ENCODE data around the gene WASF2.

DNA sequence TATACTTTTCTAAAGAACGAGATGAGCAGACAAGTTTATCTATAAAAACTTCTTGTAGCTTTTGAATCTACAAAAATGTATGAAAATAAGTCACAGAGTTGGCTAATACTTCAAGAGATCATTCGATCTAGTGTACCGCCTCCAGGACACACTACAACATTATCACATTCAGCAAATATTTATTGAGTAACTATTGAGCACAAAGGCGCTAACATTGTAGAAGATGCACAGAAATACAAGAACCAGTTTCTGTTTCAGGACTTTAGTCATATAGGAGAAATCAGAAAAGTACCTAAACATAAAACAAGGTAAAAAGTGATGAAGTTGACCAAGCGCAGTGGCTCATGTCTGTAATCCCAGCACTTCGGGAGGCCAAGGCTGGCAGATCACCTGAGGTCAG, 20.6 kb downstream of the WASF2 start:
- TF ChIP-seq, protein P1, sequence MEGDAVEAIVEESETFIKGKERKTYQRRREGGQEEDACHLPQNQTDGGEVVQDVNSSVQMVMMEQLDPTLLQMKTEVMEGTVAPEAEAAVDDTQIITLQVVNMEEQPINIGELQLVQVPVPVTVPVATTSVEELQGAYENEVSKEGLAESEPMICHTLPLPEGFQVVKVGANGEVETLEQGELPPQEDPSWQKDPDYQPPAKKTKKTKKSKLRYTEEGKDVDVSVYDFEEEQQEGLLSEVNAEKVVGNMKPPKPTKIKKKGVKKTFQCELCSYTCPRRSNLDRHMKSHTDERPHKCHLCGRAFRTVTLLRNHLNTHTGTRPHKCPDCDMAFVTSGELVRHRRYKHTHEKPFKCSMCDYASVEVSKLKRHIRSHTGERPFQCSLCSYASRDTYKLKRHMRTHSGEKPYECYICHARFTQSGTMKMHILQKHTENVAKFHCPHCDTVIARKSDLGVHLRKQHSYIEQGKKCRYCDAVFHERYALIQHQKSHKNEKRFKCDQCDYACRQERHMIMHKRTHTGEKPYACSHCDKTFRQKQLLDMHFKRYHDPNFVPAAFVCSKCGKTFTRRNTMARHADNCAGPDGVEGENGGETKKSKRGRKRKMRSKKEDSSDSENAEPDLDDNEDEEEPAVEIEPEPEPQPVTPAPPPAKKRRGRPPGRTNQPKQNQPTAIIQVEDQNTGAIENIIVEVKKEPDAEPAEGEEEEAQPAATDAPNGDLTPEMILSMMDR (CRISPR knock-in tag; IDR thresholded peaks at IDR 0.05), result no peak
- TF ChIP-seq KLF6 (CRISPR knock-in tag; IDR thresholded peaks at IDR 0.05), result no peak
- no peak for TF ChIP-seq PHF8 (CRISPR knock-in tag; IDR thresholded peaks at IDR 0.05)
- no peak for TF ChIP-seq EP300 (IDR thresholded peaks at IDR 0.05; ENCODE audit: low read depth in 2 of 2, low read length in 2 of 2)
- TF ChIP-seq EP300 (CRISPR knock-in tag; IDR thresholded peaks at IDR 0.05; ENCODE audit: borderline replicate concordance), result no peak
- no peak for TF ChIP-seq NFATC3 (CRISPR knock-in tag; IDR thresholded peaks at IDR 0.05)
- no peak for TF ChIP-seq ELF1 (CRISPR knock-in tag; IDR thresholded peaks at IDR 0.05)
- TF ChIP-seq POLR2A (IDR thresholded peaks at IDR 0.05; ENCODE audit: insufficient read depth in 1 of 2, low read depth in 2 of 2, low read length in 2 of 2), result no peak
- TF ChIP-seq, protein P2, sequence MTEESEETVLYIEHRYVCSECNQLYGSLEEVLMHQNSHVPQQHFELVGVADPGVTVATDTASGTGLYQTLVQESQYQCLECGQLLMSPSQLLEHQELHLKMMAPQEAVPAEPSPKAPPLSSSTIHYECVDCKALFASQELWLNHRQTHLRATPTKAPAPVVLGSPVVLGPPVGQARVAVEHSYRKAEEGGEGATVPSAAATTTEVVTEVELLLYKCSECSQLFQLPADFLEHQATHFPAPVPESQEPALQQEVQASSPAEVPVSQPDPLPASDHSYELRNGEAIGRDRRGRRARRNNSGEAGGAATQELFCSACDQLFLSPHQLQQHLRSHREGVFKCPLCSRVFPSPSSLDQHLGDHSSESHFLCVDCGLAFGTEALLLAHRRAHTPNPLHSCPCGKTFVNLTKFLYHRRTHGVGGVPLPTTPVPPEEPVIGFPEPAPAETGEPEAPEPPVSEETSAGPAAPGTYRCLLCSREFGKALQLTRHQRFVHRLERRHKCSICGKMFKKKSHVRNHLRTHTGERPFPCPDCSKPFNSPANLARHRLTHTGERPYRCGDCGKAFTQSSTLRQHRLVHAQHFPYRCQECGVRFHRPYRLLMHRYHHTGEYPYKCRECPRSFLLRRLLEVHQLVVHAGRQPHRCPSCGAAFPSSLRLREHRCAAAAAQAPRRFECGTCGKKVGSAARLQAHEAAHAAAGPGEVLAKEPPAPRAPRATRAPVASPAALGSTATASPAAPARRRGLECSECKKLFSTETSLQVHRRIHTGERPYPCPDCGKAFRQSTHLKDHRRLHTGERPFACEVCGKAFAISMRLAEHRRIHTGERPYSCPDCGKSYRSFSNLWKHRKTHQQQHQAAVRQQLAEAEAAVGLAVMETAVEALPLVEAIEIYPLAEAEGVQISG (CRISPR knock-in tag; IDR thresholded peaks at IDR 0.05), result no peak
